HG02763 (cell line): ENCODE results near the gene MICAL2.

Experiments
- ATAC-seq: cut with Tn5 transposase; IDR thresholded peaks from one replicate; pipeline ENCODE4 v1.9.1; 2021; ENCODE audit warnings: mild to moderate bottlenecking, moderate library complexity; ENCODE audit not compliant: unreplicated experiment

The MICAL2 gene

GRCh38 chr11:12117611-12118010 lies 7.2 kb downstream of the MICAL2 start:
- no peak for ATAC-seq

DNA sequence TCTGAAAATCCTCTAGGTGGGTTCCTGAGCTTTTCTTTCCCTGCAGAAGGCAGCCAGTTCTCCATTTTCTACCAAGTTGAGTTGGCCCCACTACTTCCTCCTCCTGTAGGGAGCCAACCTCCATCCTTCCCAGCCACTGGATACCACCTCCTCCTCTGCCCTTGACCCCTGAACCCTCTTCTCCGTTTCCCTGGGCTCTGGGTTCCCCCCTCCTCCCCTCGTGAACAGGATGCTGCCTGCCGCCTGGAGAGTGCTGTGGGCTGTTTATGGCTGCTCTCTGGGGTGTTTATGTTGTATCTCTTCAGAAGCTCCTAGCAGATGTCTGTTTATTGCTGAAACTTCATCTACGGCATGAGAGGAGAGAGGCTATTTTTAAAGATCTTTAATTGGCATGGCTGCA lies 8.6 kb downstream of the MICAL2 start:
- no peak for ATAC-seq

DNA sequence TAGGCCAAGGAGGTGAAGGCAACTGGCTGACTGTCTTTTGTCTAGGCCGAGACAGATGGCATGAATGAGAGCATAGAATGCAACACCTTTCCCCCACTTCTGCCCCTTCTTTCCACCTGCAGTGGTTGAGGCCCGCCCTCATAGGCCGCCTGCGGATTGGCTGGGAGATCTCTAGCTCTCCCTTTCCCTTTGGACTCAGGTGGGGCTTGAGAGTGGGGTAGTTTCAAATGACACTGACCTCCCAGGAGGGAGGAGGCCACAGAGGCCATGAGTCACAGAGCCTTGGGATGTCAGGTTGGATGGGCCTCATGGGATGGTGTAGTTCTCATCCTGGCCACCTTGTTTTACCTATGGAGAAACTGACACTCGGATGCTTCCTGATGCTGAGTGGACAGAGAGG lies 9.1 kb downstream of the MICAL2 start:
- no peak for ATAC-seq

DNA sequence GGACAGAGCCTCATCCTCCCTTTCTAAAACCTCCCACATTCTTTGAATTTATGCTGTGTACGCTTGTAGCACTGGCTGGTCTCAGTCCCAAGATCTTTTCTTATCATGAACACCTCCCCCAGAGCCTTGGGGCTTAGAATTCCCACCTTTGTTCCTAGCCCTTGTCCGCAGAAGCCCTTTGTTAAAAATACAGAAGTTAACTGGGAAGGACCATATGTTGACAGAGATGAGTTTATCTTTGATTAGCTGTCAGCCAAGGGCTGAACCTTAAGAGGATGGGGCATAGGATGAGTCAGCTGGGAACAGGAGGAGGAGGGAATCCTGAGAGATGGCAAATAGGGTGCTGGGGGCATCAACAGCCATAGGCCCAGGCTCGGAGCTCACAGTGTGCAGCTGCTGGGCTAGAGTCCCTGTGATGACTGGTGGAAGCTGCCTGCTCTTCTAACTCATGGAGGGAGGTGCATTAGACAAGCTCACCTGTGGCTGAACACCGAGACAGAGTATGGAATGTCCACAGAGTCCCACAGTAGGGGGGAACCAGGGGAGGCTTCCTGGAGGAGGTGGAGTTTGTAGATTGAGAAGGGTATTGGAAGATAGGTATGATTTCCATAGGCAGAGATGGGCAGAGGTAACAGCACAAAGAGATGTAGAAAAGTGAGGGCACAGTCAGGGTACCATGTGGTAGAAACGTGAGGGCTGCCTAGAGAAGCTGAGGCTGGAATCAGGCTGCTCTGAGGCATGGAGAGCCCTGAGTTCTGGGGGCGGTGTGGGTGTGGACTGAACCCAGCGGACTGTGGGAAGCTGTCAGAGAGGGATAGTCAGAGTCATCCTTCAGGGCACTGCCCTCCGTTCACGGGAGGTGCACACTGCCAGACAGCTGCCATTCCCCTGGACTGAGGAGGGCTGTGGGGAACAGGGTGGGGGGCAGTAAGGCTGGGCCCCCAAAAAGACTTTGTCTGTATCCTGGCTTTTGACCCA lies 9.9 kb downstream of the MICAL2 start:
- no peak for ATAC-seq

- no peak for ATAC-seq
Measured at GRCh38 chr11:12121011-12121410, 10.6 kb downstream of the MICAL2 start.

DNA sequence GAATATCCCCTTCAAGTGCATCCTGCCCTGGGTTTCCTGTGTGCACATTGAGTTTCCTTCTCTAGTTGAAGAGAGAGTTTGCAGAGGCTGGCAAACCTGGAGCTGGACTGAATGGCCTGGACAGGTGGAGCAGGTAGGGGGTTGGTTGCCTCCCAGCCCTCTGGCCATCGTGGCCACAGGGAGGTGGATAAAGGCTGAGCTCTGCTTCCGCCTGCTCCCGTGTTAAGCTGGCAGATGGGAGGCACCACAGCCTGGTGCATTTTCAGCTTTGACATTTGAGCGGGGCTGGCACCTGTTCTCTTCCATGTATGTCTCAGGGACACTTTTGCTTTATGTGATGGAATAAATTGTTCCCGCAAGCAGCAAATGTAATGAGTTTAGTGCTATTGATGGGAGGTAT lies 11.1 kb downstream of the MICAL2 start:
- no peak for ATAC-seq

DNA sequence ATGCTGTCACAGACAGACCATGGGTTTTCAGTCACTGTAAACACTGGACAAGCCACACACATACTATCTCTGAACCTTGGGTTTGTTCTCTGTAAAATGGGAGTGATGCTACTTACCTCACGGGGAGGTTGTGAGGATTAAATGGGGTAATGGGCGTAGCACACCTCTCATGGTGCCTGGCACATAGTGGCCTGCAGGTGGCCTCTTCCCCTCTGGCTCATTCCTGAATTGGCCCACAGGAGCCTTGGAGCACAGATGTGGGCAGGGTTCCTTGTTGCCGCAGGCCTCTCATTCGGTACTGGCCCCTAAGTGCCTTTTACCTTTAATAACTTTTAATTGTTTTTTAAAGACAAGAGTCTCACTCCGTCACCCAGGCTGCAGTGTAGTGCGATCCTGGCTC lies 11.7 kb downstream of the MICAL2 start:
- no peak for ATAC-seq

DNA sequence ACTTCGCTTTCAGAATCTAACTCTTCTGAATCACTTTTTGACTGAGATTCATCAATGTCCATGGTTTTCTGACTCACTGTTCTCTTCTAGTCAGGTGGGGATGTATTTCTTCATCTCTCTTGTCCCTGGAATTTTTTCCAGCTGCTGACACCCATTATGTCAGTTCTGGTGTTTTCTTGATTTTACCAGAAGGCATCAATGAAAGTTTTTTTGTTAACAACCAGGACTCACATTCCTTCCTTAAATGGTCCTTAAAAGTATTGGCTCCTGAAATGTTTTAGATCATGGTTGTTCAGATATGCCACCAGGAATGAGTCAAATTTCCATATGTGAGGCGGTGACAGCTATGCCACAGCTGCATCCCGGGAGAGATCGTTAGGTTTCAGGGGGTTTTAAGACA lies 12.9 kb downstream of the MICAL2 start:
- no peak for ATAC-seq

GRCh38 chr11:12123799-12124198 lies 13.4 kb downstream of the MICAL2 start:
- ATAC-seq: no peak

- no peak for ATAC-seq
Measured at GRCh38 chr11:12124306-12124705, 13.9 kb downstream of the MICAL2 start.

DNA sequence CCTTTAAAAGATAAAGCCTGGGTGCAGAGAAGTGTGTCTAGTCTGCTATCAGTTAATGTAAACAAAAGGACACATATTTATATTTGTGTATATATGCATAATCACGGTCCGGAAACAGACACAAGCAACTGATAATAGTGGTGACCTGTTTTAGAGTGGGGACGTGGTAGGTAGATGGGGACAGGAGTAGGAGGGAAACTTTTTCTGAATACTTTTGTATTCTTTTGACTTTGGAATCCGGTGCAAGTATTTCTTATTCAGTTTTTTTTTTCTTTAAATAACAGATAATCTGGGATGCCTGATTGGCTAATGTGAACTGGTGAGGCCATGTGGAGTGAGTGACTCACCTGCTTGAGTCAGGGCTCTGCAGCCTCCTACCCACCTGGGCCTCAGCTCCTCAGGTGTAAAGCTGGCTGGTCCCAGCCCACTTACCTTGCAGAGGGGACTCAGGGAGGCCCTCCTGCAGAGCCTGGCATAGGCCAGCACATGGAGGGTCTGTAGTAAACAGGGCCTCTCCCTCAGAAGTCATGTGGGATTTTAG lies 15.3 kb downstream of the MICAL2 start:
- ATAC-seq: no peak

GRCh38 chr11:12126344-12127019 lies 16.1 kb downstream of the MICAL2 start:
- ATAC-seq: no peak

- no peak for ATAC-seq
Measured at GRCh38 chr11:12127206-12127898, 17.0 kb downstream of the MICAL2 start.

DNA sequence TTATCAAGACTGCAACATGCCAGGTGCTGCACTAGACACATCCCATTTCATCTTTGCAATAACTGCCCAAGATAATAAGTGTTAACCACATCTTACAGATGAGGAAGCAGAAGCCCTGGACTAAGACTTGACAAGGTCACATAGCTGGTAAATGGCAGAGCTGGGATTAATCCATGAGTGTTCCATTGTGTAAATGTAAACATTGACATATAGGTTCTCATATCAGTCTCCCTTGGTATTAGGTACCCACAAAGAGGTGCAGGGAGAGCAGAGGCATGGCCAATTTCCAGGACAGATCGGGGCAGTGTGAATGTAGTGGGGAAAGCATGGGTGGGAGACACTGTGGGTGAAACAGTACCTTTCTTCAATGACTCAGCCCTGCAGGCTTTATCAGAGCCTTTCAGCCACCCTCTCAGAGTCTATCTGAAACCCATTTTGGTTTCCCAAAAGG lies 17.9 kb downstream of the MICAL2 start:
- ATAC-seq: no peak

DNA sequence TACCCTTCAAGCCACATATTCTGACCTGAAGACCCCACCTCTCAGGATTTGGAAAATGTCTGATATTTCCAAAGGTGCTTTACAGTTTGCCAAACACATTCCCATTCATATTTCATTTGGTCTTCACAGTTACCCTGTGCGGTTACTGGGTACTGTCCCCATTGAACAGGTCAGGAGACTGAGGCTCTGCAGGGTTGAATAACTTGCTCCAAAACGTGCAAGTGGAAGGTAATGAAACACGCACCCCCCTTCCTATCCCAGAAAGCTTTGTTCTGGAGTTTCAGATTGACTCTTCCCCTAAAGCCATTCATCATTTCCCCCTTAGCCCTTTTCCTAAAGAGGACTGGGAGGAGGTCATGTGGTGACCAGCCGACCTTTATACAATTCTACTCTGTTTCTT lies 18.8 kb downstream of the MICAL2 start:
- ATAC-seq: no peak

DNA sequence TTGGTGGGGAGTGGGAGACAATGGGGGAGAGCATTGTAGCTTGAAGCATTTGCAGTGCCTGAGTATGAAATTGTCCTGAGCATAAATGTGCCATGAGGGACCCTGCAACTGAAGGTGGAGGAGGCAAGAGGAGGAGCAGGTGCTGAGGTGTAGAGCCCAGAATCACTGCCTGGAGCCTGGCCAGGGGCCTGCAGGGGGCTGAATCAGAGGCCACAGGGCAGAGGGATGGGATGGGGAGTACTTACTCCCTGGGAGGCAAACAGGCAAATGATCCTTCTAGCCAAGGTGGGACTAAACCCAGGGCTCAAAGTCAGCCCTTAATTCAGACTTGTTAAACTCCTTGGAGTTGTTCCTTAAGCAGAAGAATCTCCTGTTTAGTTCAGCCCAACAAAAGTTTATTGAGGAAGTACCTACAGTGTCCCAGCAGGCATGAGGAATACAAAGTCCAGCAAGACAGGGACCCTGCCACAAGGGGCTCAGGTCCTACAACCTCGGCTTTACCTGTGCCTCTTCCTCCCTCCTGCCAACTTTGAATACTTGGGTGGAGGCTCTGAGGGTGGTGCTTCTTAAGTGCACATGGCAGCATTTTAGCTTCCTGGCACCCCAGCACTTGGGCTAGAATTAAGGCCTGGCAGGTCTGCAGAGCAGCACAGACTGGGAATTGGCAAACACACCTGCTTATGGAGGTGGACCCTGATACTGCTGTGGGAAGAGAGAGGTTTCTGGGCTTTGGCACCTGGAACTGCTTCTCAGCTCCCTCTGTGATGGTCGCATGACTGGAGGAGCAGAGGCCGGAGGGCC lies 20.0 kb downstream of the MICAL2 start:
- no peak for ATAC-seq

DNA sequence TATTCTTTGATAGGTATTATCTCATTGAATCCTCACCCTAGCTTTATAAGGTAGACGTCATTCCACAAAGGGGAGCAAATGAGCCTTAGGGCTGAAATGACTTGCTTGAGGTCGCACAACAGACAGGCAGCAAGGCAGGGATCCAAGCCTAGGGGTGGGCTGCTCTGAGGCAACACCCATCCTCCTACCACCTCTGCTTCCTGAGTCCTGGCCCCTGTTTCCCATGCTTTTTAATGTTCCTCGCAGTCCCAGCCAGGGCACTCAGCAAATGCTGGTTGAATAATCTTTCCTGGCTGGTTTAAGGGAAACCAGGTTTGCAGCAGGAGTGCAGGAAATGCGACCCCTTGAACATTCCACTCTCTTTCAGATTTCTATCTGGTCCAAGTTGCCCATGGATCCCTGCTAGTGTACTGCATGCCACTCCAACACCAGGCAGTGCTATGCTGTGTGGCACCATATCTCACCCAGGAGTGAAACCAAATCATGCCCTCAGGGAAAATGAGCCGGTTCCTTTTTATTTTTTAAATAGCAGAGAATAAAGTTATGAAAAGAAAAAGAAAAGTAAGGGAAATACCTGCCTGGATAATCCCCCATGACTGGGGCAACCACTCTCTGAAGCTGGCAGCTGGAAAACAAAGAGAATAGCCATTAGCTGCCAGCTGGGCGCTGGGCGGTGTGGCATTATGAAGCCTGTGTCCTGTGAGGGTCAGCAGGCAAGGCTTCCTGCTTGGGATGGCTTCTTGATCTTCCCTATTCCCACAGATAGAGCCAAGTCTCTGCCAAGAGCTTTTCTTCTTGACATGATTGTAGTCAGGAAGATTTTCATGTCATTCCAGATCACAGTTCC lies 21.8 kb downstream of the MICAL2 start:
- no peak for ATAC-seq

- ATAC-seq: no peak
Measured at GRCh38 chr11:12132790-12133145, 22.4 kb downstream of the MICAL2 start.

GRCh38 chr11:12133547-12134235 lies 23.3 kb downstream of the MICAL2 start:
- no peak for ATAC-seq
